COR-L47 (cell line): ENCODE measurements around the gene NARF.
A peak's percentile ranks its signal among the peaks of the same experiment; 100 is the strongest.

Source experiments
- DNase-seq: peaks from one replicate; lab custom pipeline; 2025; lab: John Stamatoyannopoulos, UW

Gene NARF

DNA sequence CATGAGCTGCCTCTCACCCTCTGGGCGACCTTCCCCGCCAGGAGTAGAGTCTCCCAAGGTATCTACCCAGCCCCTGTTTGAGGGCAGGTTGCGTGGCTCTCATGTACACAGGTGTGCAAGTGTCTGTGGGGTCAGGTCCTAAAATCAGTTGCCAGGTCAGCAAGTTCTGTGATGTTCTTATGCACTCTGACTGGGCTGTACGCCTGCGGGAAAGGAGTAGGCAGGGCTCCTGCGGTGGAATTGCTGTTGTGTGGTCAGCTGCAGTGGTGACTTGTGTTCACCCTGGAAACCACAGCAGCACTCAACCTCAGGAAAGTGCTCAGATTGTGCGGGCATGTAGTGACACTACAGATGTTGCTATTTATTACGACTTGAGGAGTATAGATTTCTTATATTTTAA, 19.4 kb downstream of the NARF start:
- no peak for DNase-seq

- no peak for DNase-seq
These were observed 21.1 kb downstream of the NARF start for GRCh38 chr17:82479602-82480001.

- DNase-seq = no peak
These were observed 21.8 kb downstream of the NARF start for GRCh38 chr17:82480318-82480717.

GRCh38 chr17:82483204-82483660, 24.7 kb downstream of the NARF start:
- no peak for DNase-seq

DNA sequence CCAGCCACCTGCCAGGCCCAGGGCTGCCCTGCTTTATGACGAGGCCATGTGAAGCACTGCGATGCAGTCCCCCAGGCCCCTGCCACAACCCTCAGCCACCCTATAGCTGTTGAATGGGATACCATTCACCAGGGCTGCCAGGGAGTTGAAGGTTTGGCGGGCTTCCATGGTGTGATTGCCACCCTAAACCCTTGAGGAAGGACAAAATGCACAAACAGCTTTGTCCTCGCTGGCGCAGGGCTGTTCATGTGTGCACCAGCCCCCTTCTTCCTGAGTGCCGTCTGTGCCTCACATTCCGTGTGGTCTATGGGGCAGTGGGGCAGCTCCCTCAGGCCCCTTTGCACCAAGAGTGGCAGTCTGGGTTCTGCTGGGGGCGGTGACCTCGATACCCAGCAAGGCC, 25.3 kb downstream of the NARF start:
- DNase-seq = no peak

GRCh38 chr17:82486231-82487094, 27.9 kb downstream of the NARF start:
- DNase-seq = no peak

DNA sequence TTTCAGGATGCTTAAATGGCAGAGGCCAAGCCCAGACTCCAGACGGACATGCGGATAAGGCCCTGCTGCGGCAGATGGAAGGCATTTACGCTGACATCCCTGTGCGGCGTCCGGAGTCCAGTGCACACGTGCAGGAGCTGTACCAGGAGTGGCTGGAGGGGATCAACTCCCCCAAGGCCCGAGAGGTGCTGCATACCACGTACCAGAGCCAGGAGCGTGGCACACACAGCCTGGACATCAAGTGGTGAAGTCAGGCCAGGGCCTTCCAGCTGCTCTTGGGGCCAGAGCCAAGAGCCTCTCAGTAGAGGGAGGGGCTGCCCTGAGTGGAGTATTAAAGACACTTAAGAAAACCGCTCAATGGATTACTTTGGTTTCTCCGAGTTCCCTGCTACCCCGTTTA, 29.4 kb downstream of the NARF start:
- DNase-seq = no peak

DNA sequence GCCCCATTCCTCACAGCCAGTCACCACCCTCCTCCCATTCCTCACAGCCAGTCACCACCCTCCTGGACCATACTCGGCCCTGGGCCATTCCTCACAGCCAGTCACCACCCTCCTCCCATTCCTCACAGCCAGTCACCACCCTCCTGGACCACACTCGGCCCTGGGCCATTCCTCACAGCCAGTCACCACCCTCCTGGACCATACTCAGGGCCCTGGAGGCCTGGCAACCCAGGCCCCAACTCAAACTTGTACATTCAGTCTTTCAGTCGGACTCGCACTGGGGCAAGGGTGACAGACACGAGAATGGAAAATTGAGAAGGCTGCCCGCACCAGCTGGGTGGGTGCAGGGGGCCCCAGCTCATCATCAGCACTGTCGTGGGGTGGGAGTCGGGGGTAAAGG, 30.6 kb downstream of the NARF start:
- DNase-seq = no peak

DNA sequence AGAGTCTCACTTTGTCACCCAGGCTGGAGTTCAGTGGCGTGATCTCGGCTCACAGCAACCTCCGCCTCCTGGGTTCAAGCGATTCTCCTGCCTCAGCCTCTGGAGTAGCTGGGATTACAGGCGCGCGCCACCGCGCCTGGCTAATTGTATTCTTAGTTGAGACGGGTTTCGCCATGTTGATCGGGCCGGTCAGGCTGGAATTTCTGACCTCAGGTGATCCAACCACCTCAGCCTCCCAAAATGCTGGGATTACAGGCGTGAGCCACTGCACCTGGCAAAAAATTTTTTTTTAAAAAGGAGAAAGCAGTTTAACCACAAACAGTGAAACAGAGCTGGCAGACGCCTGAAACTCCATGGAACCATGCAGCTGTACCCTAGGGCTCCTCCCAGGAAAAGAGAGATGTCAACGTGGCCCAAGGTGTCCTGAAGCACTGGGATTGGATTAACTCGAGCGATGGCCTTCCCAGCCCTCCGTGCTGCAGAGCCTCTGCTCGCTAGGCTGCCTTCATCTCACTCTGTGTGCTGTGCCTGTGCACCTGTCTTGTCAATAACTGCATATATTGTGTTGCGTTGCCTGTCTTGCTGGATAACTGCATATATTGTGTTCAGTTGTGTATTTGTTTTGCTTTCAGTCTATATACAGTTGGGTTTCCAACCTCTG, 31.4 kb downstream of the NARF start:
- DNase-seq = peak; percentile 67

- DNase-seq = peak; percentile 78
These were observed 32.1 kb downstream of the NARF start for GRCh38 chr17:82490512-82491195.

GRCh38 chr17:82491196-82491530, 32.6 kb downstream of the NARF start:
- DNase-seq = no peak

GRCh38 chr17:82491533-82491932, 33.0 kb downstream of the NARF start:
- no peak for DNase-seq

GRCh38 chr17:82492643-82493225, 34.2 kb downstream of the NARF start:
- no peak for DNase-seq

GRCh38 chr17:82493226-82493781, 34.8 kb downstream of the NARF start:
- DNase-seq = no peak

DNA sequence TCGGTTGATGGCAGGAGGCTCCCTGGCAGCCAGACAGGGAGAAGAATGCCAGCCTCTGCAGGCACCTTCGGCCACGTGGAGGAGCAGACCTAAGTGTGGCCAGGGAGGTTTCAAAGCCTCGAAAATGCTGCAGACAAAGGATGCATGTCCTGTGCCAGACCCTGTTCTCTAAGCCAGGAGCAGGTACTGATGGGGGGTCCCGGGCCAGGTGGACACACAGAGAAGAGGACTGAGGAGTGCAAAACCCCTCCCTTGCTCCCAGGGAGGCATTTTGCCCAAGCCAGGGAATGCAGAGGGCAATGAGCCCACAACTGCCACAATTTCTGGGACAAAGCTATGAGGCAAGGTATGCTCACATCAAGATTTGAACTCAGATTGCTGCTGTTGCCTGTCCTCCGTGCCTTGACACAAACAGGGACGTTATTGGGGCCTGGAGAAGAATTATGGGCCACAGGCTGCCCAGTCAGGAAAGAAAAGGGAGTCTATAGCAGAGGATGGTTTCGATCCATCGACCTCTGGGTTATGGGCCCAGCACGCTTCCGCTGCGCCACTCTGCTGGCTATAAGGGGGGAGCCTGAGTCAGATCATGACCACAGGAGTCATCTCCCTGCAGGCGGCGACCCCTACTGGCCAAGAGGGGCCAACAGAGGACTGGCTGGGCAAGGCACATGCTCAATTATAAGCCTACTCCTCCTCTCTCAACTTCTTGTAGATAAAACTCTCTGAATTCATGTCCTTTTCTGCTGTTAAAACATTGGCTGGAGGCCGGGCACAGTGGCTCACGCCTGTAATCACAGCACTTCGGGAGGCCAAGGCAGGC, 35.9 kb downstream of the NARF start:
- DNase-seq = peak; percentile 86

GRCh38 chr17:82495844-82496528, 37.4 kb downstream of the NARF start:
- DNase-seq = peak; percentile 59

DNA sequence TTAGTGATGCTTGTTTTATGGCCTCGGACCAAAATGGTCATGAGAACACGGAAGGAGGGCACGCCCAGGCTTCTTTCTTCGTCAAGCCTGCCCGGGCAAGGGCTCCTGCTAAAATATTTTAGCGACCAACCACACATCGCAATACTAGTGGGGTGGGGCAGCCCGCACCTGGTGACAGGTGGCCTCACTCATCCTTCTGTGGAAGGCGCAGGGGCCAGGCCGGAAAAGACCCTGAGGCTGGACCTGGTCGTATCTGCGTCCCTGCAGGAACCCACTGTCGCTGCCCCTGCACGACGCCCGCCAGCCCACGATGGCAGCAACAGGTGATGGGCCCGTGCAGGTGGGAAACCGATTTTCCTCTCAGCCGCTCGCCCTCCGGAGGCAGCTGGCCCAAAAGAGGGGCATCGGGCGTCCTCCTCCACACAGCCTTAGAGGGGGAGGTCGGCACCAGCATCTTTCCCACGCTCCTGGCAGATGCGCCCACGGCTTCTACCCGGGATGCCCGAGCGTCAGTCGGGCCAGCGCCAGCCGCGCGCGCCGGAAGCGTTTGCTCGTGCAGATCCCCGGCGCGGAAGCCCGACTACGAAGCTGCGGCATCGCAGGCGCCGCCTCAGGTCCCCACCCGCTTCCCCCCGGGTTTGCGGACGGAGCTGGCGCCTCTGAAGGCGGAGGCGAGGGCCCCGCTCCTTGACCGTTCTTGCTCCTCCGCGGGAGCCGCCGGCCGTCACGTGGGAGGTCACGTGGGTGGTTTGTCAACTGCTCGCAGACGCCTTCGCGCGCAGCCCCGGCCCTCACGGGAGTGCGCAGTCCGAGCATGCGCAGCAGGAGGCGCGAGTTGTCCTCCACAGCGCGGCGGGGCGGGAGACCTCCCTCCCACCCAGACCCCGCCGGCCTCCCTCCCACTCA, 38.2 kb downstream of the NARF start:
- peak; percentile 95 for DNase-seq

DNA sequence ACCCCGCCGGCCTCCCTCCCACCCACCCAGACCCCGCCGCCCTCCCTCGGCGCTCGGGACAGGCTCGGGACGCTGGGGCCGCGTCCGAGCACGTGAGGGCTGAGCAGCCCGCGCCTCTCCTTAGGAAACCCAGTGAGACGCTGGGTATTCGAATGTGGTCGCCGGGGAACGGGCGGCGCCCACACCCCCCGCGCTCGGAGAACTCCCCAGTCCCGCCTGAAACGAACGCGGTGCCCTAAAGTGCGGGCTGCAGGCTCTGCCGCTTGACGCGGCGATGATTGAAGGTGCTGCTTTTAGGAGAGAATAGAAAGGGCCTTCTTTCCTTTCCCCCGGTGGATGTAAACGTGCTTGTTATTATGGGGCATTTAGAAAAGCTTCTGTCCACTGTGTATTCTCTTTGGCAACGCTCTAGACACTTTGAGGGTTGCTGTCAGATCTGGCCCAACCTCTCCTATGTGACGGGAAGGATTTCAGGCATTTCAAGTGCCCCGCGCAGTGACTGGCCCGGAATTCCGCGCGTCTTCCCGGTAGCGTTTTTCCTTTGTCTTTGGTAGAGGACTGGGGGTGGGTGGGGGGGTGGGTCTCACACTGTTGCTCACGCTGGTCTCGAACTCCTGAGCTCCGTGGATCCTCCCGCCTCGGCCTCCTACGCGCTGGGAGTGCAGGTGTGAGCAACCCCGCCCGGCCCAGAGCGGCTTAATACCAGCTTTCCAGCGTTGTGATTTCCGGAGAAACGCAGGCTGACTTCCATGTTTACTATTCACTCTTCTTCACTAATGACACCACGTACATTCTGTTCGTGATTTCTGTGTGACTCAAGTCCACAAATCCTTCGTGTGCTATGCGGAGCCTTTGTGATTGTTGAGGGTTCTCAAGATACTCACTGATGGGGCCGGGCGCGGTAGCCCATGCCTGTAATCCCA, 39.2 kb downstream of the NARF start:
- DNase-seq = peak; percentile 45

DNA sequence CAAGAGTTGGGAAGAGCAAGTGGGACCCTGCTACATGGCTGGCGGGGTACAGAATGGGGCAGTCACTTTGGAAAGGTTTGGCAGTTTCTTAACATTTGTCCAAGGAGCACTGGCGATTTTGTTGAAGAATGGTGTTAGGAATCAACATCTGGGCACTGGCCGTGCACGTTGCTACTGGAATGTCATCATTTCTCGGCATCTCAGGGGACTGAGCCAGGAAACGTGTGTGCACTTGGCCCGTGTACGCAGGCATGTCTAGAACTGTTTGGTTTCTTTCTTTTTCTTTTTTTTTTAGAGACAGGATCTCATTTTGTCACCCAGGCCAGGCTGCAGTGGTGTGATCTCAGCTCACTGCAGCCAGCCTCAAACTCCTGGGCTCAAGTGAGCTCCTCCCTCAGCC, 43.7 kb downstream of the NARF start:
- no peak for DNase-seq
